ENCODE measurements around the gene KLHL9.

KLHL9 gene

GRCh38 chr9:21316860-21317259, 18.3 kb downstream of the KLHL9 start:
- no peak for TF ChIP-seq CTCF (IDR thresholded peaks at IDR 0.05; ENCODE audit: extremely low read depth, missing control alignments)
- DNase-seq (ENCODE audit: low spot score), result no peak

- TF ChIP-seq CTCF (IDR thresholded peaks at IDR 0.05; ENCODE audit: extremely low read depth, missing control alignments), result no peak
- no peak for DNase-seq (ENCODE audit: low spot score)
Observed at GRCh38 chr9:21316032-21316842, 19.0 kb downstream of the KLHL9 start.

GRCh38 chr9:21314152-21314551, 21.1 kb downstream of the KLHL9 start:
- TF ChIP-seq CTCF (IDR thresholded peaks at IDR 0.05; ENCODE audit: extremely low read depth, missing control alignments), result no peak
- no peak for DNase-seq (ENCODE audit: low spot score)

GRCh38 chr9:21311889-21312288, 23.3 kb downstream of the KLHL9 start:
- no peak for DNase-seq (ENCODE audit: low spot score)
- TF ChIP-seq CTCF (IDR thresholded peaks at IDR 0.05; ENCODE audit: extremely low read depth, missing control alignments), result no peak

- TF ChIP-seq CTCF (IDR thresholded peaks at IDR 0.05; ENCODE audit: extremely low read depth, missing control alignments), result no peak
- DNase-seq (ENCODE audit: low spot score), result no peak
Observed at GRCh38 chr9:21305213-21305612, 30.0 kb downstream of the KLHL9 start, which contains the start of gene IFNA5. IFNA5 (minus strand) TSS chr9:21305313; CDS start chr9:21305256, 57 bp downstream.

- TF ChIP-seq CTCF (IDR thresholded peaks at IDR 0.05; ENCODE audit: extremely low read depth, missing control alignments), result no peak
- no peak for DNase-seq (ENCODE audit: low spot score)
Observed at GRCh38 chr9:21295992-21296391, 39.2 kb downstream of the KLHL9 start.

GRCh38 chr9:21294904-21295538, 40.2 kb downstream of the KLHL9 start:
- TF ChIP-seq CTCF (IDR thresholded peaks at IDR 0.05; ENCODE audit: extremely low read depth, missing control alignments), result no peak
- peak; percentile 15 for DNase-seq (ENCODE audit: low spot score)
